DOHH2 (cell line): Measurements from ENCODE around the gene COL20A1.

Source experiments
- H3F3A ChIP-seq: fragments of 200-600 bp; sonication (generic), shearing (Covaris generic); 2 replicates; pipeline ENCODE4 v1.6.0; 2016; ENCODE audit warnings: antibody characterized with exemption, mild to moderate bottlenecking; ENCODE audit not compliant: control insufficient read depth, insufficient read depth
- H3K27ac ChIP-seq: fragments of 200-600 bp; sonication (generic); 2 replicates; pipeline ENCODE4 v1.5.1; 2014; ENCODE audit warnings: low read depth, mild to moderate bottlenecking, low read length, moderate library complexity
- H3K27me3 ChIP-seq: fragments of 200-600 bp; sonication (generic); 2 replicates; pipeline ENCODE4 v1.6.1; 2014; ENCODE audit warnings: mild to moderate bottlenecking, low read length, mixed read lengths; ENCODE audit not compliant: control insufficient read depth
- H3K36me3 ChIP-seq: fragments of 200-600 bp; sonication (generic); 2 replicates; pipeline ENCODE4 v1.6.1; 2014; ENCODE audit warnings: mild to moderate bottlenecking, low read length, moderate library complexity, mixed read lengths; ENCODE audit not compliant: control insufficient read depth
- H3K4me1 ChIP-seq: fragments of 200-600 bp; sonication (generic); 2 replicates; pipeline ENCODE4 v1.6.1; 2014; ENCODE audit warnings: mild to moderate bottlenecking, low read length, mixed read lengths; ENCODE audit not compliant: control insufficient read depth
- H3K4me2 ChIP-seq: fragments of 200-600 bp; sonication (generic); 2 replicates; pipeline ENCODE4 v1.6.0; 2014; ENCODE audit warnings: mild to moderate bottlenecking, low read length, moderate library complexity
- H3K4me3 ChIP-seq: fragments of 200-600 bp; sonication (generic); 2 replicates; pipeline ENCODE4 v1.5.1; 2014; ENCODE audit warnings: mild to moderate bottlenecking, low read length, mixed read lengths
- H3K79me2 ChIP-seq: fragments of 200-600 bp; sonication (generic); 2 replicates; pipeline ENCODE4 v1.6.1; 2014; ENCODE audit warnings: mild to moderate bottlenecking, low read length, mixed read lengths; ENCODE audit not compliant: control insufficient read depth
- H3K9me2 ChIP-seq: fragments of 200-600 bp; sonication (generic); replicated peaks from 2 replicates; pipeline ENCODE4 v1.6.1; 2014; ENCODE audit warnings: mild to moderate bottlenecking, low read length, mixed read lengths; ENCODE audit not compliant: control insufficient read depth
- H3K9me3 ChIP-seq: fragments of 200-600 bp; sonication (generic); 2 replicates; pipeline ENCODE4 v1.6.1; 2014; ENCODE audit warnings: antibody characterized with exemption, low read length, mixed read lengths; ENCODE audit not compliant: control insufficient read depth, insufficient read depth
- H4K20me1 ChIP-seq: fragments of 200-600 bp; sonication (generic); 2 replicates; pipeline ENCODE4 v1.6.0; 2014; ENCODE audit warnings: low read depth, mild to moderate bottlenecking, antibody characterized with exemption, low read length, moderate library complexity; ENCODE audit not compliant: control insufficient read depth, insufficient read depth
- EZH2phosphoT487 ChIP-seq: fragments of 200-600 bp; sonication (generic); IDR thresholded peaks from 2 replicates; pipeline ENCODE4 v1.6.1; 2017; ENCODE audit warnings: borderline replicate concordance, mild to moderate bottlenecking, antibody characterized with exemption, low read length, moderate library complexity, mixed read lengths
- TF ChIP-seq, protein P1 (sequence below): fragments of 200-600 bp; sonication (generic); IDR thresholded peaks from one replicate; pipeline ENCODE4 v1.5.1; 2014; ENCODE audit warnings: antibody characterized with exemption, mild to moderate bottlenecking, low read depth, low read length; ENCODE audit not compliant: poor library complexity, severe bottlenecking

Gene COL20A1

DNA sequence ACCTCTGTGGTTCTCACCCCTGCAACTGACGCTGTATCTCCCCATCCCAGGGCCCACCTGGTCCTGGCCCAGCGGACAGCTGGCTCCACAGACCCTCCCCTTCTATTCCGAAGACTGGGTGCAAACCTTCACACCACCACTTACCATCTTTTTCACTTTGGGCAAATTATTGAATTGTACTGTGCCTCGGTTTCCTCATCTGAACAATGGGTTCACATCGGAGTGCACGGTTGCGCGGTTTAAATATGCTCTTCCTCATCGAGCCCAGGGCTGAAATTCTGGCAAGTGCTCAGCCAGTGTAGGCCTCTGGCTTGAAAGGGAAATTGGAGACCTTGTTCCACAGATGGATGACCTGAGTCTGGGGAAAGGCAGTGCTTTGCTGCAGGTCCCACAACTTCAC, 23.3 kb upstream of the COL20A1 start:
- TF ChIP-seq, protein P1, sequence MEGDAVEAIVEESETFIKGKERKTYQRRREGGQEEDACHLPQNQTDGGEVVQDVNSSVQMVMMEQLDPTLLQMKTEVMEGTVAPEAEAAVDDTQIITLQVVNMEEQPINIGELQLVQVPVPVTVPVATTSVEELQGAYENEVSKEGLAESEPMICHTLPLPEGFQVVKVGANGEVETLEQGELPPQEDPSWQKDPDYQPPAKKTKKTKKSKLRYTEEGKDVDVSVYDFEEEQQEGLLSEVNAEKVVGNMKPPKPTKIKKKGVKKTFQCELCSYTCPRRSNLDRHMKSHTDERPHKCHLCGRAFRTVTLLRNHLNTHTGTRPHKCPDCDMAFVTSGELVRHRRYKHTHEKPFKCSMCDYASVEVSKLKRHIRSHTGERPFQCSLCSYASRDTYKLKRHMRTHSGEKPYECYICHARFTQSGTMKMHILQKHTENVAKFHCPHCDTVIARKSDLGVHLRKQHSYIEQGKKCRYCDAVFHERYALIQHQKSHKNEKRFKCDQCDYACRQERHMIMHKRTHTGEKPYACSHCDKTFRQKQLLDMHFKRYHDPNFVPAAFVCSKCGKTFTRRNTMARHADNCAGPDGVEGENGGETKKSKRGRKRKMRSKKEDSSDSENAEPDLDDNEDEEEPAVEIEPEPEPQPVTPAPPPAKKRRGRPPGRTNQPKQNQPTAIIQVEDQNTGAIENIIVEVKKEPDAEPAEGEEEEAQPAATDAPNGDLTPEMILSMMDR: no peak
- no peak for TF ChIP-seq EZH2phosphoT487

DNA sequence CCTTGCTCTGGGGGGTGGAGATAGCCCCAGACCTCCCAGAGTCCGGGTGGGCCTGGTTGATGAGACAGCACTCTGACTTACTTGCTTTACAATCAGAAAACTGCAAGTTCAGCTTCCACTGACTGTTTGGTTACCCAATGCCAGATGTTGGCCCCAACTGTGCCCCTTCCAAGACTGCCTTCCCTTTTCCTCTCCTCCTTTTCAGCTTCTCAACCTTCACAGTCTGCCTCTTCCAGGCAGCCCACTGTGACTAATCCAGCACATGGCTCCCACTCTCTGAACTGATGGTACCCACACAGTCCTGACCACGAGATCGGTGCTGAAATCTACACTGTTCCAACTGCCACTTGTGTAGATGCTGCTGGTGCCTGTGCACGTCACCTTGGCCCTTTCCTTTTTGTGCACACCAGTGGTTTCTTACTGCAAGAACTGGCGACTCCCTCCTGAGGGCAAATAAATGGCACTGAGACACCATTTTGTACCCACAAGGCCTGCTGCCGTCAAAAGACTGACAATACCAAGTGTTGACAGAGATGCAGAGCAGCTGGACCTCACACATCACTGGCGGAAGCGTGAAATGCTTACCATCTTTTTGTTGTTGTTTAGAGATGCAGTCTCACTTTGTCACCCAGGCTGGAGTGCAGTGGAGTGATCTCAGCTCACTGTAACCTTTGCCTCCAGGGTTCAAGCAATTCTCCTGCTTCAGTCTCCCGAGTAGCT, 22.2 kb upstream of the COL20A1 start:
- Histone ChIP-seq H3K9me3 (no peaks in the 10 kb centered on the region), H3K27me3 (no peaks in the 10 kb centered on the region; the same call in 1 of the 2 replicates), H3K4me3 (no peak overlapping the region), H3F3A (no peaks in the 10 kb centered on the region), H3K4me1 (peaks cover 12% of the 10 kb centered on the region), H3K27ac (no peak overlapping the region), H3K4me2 (no peak overlapping the region), H3K79me2 (peaks cover 32% of the 10 kb centered on the region), H4K20me1 (peaks cover 12% of the 10 kb centered on the region), H3K9me2 (no peaks in the 10 kb centered on the region), H3K36me3 (peaks cover 5% of the 10 kb centered on the region; the same call in 1 of the 2 replicates)
- TF ChIP-seq EZH2phosphoT487: no peak
- TF ChIP-seq, protein P1: no peak

More for the DNA sequence above, 23.3 kb upstream of the COL20A1 start:
- no peak overlapping the region for H3K4me2 ChIP-seq
- H3K9me2 ChIP-seq: no peaks in the 10 kb centered on the region
- H3K27me3 ChIP-seq: no peaks in the 10 kb centered on the region; the same call in 1 of the 2 replicates
- H3F3A ChIP-seq: no peaks in the 10 kb centered on the region
- peaks cover 21% of the 10 kb centered on the region for H3K79me2 ChIP-seq
- no peak overlapping the region for H3K27ac ChIP-seq
- no peak overlapping the region for H3K4me3 ChIP-seq
- 0 out of 2 replicates have a peak, but pooled peaks cover 4% of the 10 kb centered on the region for H3K36me3 ChIP-seq
- H3K9me3 ChIP-seq: no peaks in the 10 kb centered on the region
- peaks cover 11% of the 10 kb centered on the region for H4K20me1 ChIP-seq
- peaks cover 12% of the 10 kb centered on the region for H3K4me1 ChIP-seq

DNA sequence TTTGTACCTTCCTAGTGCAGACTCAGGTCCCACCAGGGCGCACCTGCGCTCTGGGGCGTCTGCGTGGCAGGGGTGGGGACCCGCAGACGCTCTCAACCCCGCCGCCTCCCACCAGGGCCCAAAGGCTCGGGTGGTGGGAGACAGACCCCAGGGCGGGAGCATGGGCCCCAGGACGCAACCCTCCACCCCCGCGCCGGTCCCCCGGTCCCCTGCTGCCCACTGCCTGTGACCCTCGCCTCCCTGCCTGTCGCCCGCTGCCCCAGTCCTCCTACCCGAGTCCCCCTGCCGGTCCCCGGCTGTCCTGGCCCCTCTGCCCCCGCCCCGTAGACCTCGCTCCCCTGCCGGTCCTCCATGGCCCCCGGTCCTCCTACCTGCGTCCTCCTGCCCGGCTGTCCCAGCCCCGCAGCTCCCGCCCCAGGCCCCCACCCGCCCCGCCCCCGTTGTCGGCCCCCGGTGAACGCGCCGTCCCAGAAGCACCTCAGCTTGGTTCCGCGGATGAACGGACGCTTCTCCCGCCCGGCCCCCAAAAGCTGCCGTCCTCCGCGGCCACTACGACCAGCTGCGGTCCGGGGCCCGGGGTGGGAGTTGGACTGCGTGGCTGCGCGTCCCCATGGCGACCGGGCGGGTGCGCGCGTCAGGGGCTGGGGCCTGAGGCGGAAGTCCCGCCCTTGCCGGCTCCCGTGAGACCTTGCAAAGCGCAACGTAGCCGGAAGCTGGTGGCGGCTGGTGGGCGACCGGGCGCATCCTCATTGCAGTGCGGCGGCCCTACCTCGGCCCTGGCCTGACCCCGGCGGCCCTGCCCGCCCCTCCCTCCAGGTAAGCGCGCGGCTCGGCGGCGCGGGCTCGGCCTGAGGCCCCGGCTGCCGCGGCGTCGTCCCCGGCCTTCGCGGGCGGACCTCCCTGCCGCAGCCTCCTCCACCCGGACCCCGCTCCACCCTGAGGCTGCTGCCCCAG, 20.6 kb upstream of the COL20A1 start, which contains the start of gene ARFGAP1:
ARFGAP1 (plus strand) TSS at position 709 of the 954 bp plus-strand sequence. CDS start 2,768 bp downstream, outside the sequence.
- peaks cover 46% of the 10 kb centered on the region for H3K79me2 ChIP-seq
- no peaks in the 10 kb centered on the region for H3F3A ChIP-seq
- H4K20me1 ChIP-seq: peaks cover 12% of the 10 kb centered on the region
- no peaks in the 10 kb centered on the region for H3K9me3 ChIP-seq
- peak within 1 kb of the TSS; percentile 99 for H3K4me2 ChIP-seq
- H3K36me3 ChIP-seq: peaks cover 20% of the 10 kb centered on the region
- H3K27ac ChIP-seq: no peak within 1 kb of the TSS; the same call in 1 of the 2 replicates
- H3K4me3 ChIP-seq: peak within 1 kb of the TSS; percentile 99
- H3K27me3 ChIP-seq: no peaks in the 10 kb centered on the region; the same call in 1 of the 2 replicates
- TF ChIP-seq, protein P1: no peak
- TF ChIP-seq EZH2phosphoT487: no peak
- peaks cover 12% of the 10 kb centered on the region for H3K4me1 ChIP-seq
- no peaks in the 10 kb centered on the region for H3K9me2 ChIP-seq
